Stimulated activated CD4-positive, alpha-beta T cell treated with anti-CD3 and anti-CD28 coated beads, TNF-alpha, amount 100 ng/mL, for 1 hour (primary cell): ENCODE measurements around the gene KLHL29.

Source experiments
- DNase-seq, 3 donors: peaks; one replicate each; pipeline ENCODE4 v3.0.0-alpha.2; 2020; ENCODE audit warnings: low read depth in 3 of 3, low spot score in 1 of 3

Gene KLHL29

GRCh38 chr2:23528690-23529089 is 143.7 kb downstream of the KLHL29 start:
- no peak for DNase-seq

GRCh38 chr2:23529659-23530058 is 144.7 kb downstream of the KLHL29 start:
- no peak for DNase-seq

GRCh38 chr2:23530206-23530908 is 145.4 kb downstream of the KLHL29 start:
- DNase-seq = no peak

GRCh38 chr2:23530909-23531276 is 145.9 kb downstream of the KLHL29 start:
- no peak for DNase-seq

- no peak for DNase-seq
These were observed 146.3 kb downstream of the KLHL29 start for GRCh38 chr2:23531280-23531679.

GRCh38 chr2:23531881-23532280 is 146.9 kb downstream of the KLHL29 start:
- no peak for DNase-seq

- peak in 1 of 3 donors; percentile 12 for DNase-seq
These were observed 147.7 kb downstream of the KLHL29 start for GRCh38 chr2:23532391-23533337.

- DNase-seq = no peak
These were observed 148.3 kb downstream of the KLHL29 start for GRCh38 chr2:23533338-23533695.

- DNase-seq = no peak
These were observed 149.8 kb downstream of the KLHL29 start for GRCh38 chr2:23534771-23535170.

GRCh38 chr2:23536326-23536725 is 151.3 kb downstream of the KLHL29 start:
- DNase-seq = no peak

- DNase-seq = no peak
These were observed 153.0 kb downstream of the KLHL29 start for GRCh38 chr2:23537991-23538390.

- DNase-seq = no peak
These were observed 153.6 kb downstream of the KLHL29 start for GRCh38 chr2:23538566-23538965.

- DNase-seq = no peak
These were observed 155.9 kb downstream of the KLHL29 start for GRCh38 chr2:23540804-23541360.

- no peak for DNase-seq
These were observed 156.7 kb downstream of the KLHL29 start for GRCh38 chr2:23541503-23542229.

- DNase-seq = no peak
These were observed 157.3 kb downstream of the KLHL29 start for GRCh38 chr2:23542230-23542789.

GRCh38 chr2:23543302-23543701 is 158.3 kb downstream of the KLHL29 start:
- DNase-seq = no peak

- no peak for DNase-seq
These were observed 158.7 kb downstream of the KLHL29 start for GRCh38 chr2:23543728-23544127.

- DNase-seq = no peak
These were observed 159.8 kb downstream of the KLHL29 start for GRCh38 chr2:23544589-23545295.

- no peak for DNase-seq
These were observed 160.4 kb downstream of the KLHL29 start for GRCh38 chr2:23545396-23545795.

- DNase-seq = no peak
These were observed 160.8 kb downstream of the KLHL29 start for GRCh38 chr2:23545811-23546210.
